ENCODE data around the gene RAB23.
"Not testable (repeated sequence)": the region's sequence is repeated elsewhere in the genome, so short reads cannot be mapped to it uniquely, and the experiment has no call there.

Gene RAB23

GRCh38 chr6:57221936-57222742 is at the start of gene RAB23:
Gene RAB23 (minus strand): TSS chr6:57222307. CDS start chr6:57210380, 11,927 bp downstream.
- peak; percentile 66 to 87 (median 77) for DNase-seq

- DNase-seq, result no peak
Observed at GRCh38 chr6:57268294-57268640, 46.2 kb upstream of the RAB23 start.

GRCh38 chr6:57267586-57268293 is 45.6 kb upstream of the RAB23 start:
- DNase-seq, result peak in 4 of 6 experiments; percentile 9 to 37 (median 24)

- DNase-seq, result no peak
Observed at GRCh38 chr6:57265755-57266221, 43.7 kb upstream of the RAB23 start.

- DNase-seq, result no peak
Observed at GRCh38 chr6:57263739-57264138, 41.6 kb upstream of the RAB23 start.

GRCh38 chr6:57262901-57263694 is 41.0 kb upstream of the RAB23 start:
- no peak for DNase-seq

- no peak for DNase-seq
Observed at GRCh38 chr6:57262488-57262887, 40.4 kb upstream of the RAB23 start.

- no peak for DNase-seq
Observed at GRCh38 chr6:57261926-57262325, 39.8 kb upstream of the RAB23 start.

GRCh38 chr6:57259064-57259463 is 37.0 kb upstream of the RAB23 start:
- no peak for DNase-seq

GRCh38 chr6:57257911-57258541 is 35.9 kb upstream of the RAB23 start:
- DNase-seq, result no peak

GRCh38 chr6:57256541-57256940 is 34.4 kb upstream of the RAB23 start:
- no peak for DNase-seq

GRCh38 chr6:57255451-57256169 is 33.5 kb upstream of the RAB23 start:
- no peak for DNase-seq

- DNase-seq, result no peak
Observed at GRCh38 chr6:57254055-57254717, 32.1 kb upstream of the RAB23 start.

GRCh38 chr6:57252975-57253374 is 30.9 kb upstream of the RAB23 start:
- DNase-seq, result no peak

GRCh38 chr6:57252137-57252536 is 30.0 kb upstream of the RAB23 start:
- no peak for DNase-seq

GRCh38 chr6:57250348-57250747 is 28.2 kb upstream of the RAB23 start:
- DNase-seq, result no peak

GRCh38 chr6:57248311-57248895 is 26.3 kb upstream of the RAB23 start:
- DNase-seq, result no peak

GRCh38 chr6:57247603-57248002 is 25.5 kb upstream of the RAB23 start:
- DNase-seq, result no peak

GRCh38 chr6:57246307-57246706 is 24.2 kb upstream of the RAB23 start:
- no peak for DNase-seq

- DNase-seq, result no peak
Observed at GRCh38 chr6:57243954-57244353, 21.8 kb upstream of the RAB23 start.

- not testable (repeated sequence) for DNase-seq
Observed at GRCh38 chr6:57243526-57243925, 21.4 kb upstream of the RAB23 start.
